ENCODE measurements around the gene RAD54L. TPM values are rescaled to one million over a fixed set of nuclear protein-coding genes. Genes with fewer than 3 reads are reported as not detected.
A peak's percentile ranks its signal among the peaks of the same experiment; 100 is the strongest.
"Not testable (repeated sequence)": the region's sequence is repeated elsewhere in the genome, so short reads cannot be mapped to it uniquely, and the experiment has no call there.

The RAD54L gene
- total RNA-seq, 3 donors from 2014 or later = 1.8 to 4.9 TPM; not detected in 1

- intact Hi-C loops (cut with DNase I; ENCODE audit: low total_unique reads) = no loop called here
- no peaks in the 10 kb centered on the region for H3K27me3 ChIP-seq
- no peaks in the 10 kb centered on the region for H3K36me3 ChIP-seq
- peak overlapping the region; percentile 68 to 97 (median 86) for H3K4me3 ChIP-seq
- DNase-seq (ENCODE audit: low spot score in 2 of 2) = no peak
- H3K27ac ChIP-seq = peak overlapping the region; percentile 96 to 98
- no peaks in the 10 kb centered on the region for H3K9me3 ChIP-seq
- TF ChIP-seq POLR2AphosphoS5 (IDR thresholded peaks at IDR 0.05) (no peak), POLR2A (IDR thresholded peaks at IDR 0.05) (no peak), CTCF (IDR thresholded peaks at IDR 0.05) (no peak)
- H3K4me1 ChIP-seq = peaks cover 8 to 22% of the 10 kb centered on the region in 2 donors
Observed at GRCh38 chr1:46303872-46304326, 56.3 kb downstream of the RAD54L start.

GRCh38 chr1:46306159-46306530 is 58.6 kb downstream of the RAD54L start:
- Histone ChIP-seq H3K36me3 (no peaks in the 10 kb centered on the region), H3K4me1 (peaks cover 3 to 15% of the 10 kb centered on the region in 2 donors), H3K4me3 (no peak overlapping the region), H3K27me3 (no peaks in the 10 kb centered on the region), H3K27ac (no peak overlapping the region), H3K9me3 (no peaks in the 10 kb centered on the region)
- no peak for DNase-seq (ENCODE audit: low spot score in 2 of 2)
- TF ChIP-seq POLR2AphosphoS5 (IDR thresholded peaks at IDR 0.05) (no peak), POLR2A (IDR thresholded peaks at IDR 0.05) (no peak), CTCF (IDR thresholded peaks at IDR 0.05) (no peak)
- intact Hi-C loops (cut with DNase I; ENCODE audit: low total_unique reads) = no loop called here

GRCh38 chr1:46309401-46310159 is 62.0 kb downstream of the RAD54L start:
- H3K27me3 ChIP-seq = no peaks in the 10 kb centered on the region
- H3K4me1 ChIP-seq = peaks cover 0 to 11% of the 10 kb centered on the region in 2 donors
- no peaks in the 10 kb centered on the region for H3K36me3 ChIP-seq
- no peak overlapping the region for H3K4me3 ChIP-seq
- intact Hi-C loops (cut with DNase I; ENCODE audit: low total_unique reads) = no loop called here
- TF ChIP-seq POLR2AphosphoS5 (IDR thresholded peaks at IDR 0.05) = no peak
- no peak overlapping the region for H3K27ac ChIP-seq
- no peaks in the 10 kb centered on the region for H3K9me3 ChIP-seq
- no peak for DNase-seq (ENCODE audit: low spot score in 2 of 2)

DNA sequence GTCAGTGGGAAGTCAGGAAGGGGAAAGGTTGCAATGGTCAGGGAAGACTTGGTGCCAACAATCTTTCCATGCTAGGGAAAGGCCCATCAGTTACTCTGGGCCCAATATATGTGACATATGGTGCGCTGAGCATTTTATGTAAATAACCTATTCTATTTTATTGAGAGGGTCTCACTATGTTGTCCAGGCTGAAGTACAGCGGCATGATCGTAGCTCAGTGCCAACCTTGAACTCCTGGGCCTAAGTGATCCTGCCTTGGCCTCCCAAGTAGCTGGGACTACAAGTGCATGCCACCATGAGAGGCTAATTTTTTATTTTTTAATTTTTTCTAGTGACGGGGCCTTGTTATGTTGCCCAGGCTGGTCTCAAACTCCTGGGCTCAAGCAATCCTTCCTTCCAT is 62.8 kb downstream of the RAD54L start:
- no peaks in the 10 kb centered on the region for H3K9me3 ChIP-seq
- intact Hi-C loops (cut with DNase I; ENCODE audit: low total_unique reads) = no loop called here
- H3K4me1 ChIP-seq = peaks cover 0 to 6% of the 10 kb centered on the region in 2 donors
- H3K36me3 ChIP-seq = no peaks in the 10 kb centered on the region
- H3K27me3 ChIP-seq = no peaks in the 10 kb centered on the region
- H3K4me3 ChIP-seq = no peak overlapping the region
- no peak overlapping the region for H3K27ac ChIP-seq
- DNase-seq (ENCODE audit: low spot score in 2 of 2) = no peak
- TF ChIP-seq POLR2AphosphoS5 (IDR thresholded peaks at IDR 0.05) (no peak), POLR2A (IDR thresholded peaks at IDR 0.05) (no peak)

DNA sequence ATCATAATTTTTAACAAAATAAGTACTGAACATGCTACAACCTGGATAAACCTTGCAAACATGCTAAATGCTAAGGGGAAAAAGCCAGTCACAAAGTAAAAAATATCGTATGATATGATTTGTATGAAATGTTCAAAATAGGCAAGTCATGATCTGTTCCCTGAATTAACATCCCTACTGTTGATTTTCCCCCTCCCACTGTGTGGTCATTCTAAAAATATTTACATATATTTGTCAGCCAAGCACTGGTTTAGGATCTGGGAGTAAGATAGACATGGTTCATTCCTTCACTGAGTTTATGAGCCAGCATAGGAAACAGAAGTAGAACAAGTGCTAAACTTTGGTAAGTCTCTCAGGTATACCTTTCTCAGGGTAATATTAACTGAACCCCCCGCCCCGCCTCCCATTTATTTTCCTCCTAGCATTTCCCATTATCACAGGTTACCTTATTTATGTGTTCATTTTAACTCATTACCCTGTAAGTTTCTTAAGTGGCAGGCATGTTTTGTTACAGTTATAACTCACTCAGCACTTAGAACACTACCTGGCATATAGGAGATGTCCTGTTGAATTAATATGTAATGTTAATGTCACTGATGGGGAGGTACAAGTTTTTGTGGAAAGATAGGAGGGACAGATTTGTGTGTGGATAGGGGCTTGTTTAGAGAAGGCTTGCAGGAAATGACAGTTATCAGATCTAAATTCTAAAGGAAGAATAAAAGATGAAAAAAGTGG is 68.3 kb downstream of the RAD54L start:
- no peak for TF ChIP-seq POLR2A (IDR thresholded peaks at IDR 0.05)
- TF ChIP-seq CTCF (IDR thresholded peaks at IDR 0.05) = no peak
- no peak for TF ChIP-seq POLR2AphosphoS5 (IDR thresholded peaks at IDR 0.05)
- H3K36me3 ChIP-seq = no peaks in the 10 kb centered on the region
- no peaks in the 10 kb centered on the region for H3K27me3 ChIP-seq
- H3K27ac ChIP-seq = no peak overlapping the region
- no peak for DNase-seq (ENCODE audit: low spot score in 2 of 2)
- H3K4me3 ChIP-seq = no peak overlapping the region
- H3K9me3 ChIP-seq = no peaks in the 10 kb centered on the region
- no peaks in the 10 kb centered on the region for H3K4me1 ChIP-seq
- intact Hi-C loops (cut with DNase I; ENCODE audit: low total_unique reads) = no loop called here

DNA sequence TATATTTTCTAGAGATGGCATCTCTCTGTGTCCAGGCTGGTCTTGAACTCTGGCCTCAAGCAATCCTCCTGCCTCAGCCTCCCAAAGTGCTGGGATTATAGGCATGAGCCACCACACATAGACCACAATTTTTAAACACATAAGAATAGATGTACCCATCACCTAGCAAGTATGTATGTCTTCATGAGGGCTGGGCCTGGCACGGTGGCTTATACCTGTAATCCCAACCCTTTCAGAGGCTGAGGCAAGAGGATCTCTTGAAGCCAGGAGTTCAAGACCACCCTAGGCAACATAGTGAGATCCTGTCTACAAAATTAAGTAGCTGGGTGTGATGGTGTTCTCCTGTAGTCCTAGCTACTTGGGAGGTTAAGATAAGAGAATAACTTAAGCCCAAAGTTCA is 69.8 kb downstream of the RAD54L start:
- Histone ChIP-seq H3K9me3 (no peaks in the 10 kb centered on the region), H3K27me3 (no peaks in the 10 kb centered on the region), H3K4me1 (no peaks in the 10 kb centered on the region), H3K36me3 (no peaks in the 10 kb centered on the region), H3K4me3 (no peak overlapping the region), H3K27ac (no peak overlapping the region)
- intact Hi-C loops (cut with DNase I; ENCODE audit: low total_unique reads) = no loop called here
- no peak for DNase-seq (ENCODE audit: low spot score in 2 of 2)
- TF ChIP-seq POLR2A (IDR thresholded peaks at IDR 0.05) (no peak), CTCF (IDR thresholded peaks at IDR 0.05) (no peak), POLR2AphosphoS5 (IDR thresholded peaks at IDR 0.05) (no peak)

DNA sequence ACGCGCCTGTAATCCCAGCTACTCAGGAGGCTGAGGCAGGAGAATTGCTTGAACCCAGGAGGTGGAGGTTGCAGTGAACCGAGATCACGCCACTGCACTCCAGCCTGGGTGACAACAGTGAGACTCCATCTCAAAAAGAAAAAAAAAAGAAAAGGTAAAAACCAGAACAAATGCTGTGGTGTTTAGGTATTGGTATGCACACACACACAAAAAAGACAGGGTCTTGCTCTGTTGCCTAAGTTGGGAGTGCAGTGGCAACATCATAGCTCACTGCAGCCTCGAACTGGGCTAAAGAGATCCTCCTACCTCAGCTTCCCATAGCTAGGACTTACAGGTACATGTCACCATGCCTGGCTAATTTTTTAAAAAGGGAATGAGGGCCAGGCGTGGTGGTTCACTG is 71.7 kb downstream of the RAD54L start:
- intact Hi-C loops (cut with DNase I; ENCODE audit: low total_unique reads); DNase-seq (ENCODE audit: low spot score in 2 of 2): not testable (repeated sequence)

GRCh38 chr1:46319960-46320914 is 72.7 kb downstream of the RAD54L start:
- H3K36me3 ChIP-seq; H3K4me3 ChIP-seq; H3K27me3 ChIP-seq; intact Hi-C loops (cut with DNase I; ENCODE audit: low total_unique reads); DNase-seq (ENCODE audit: low spot score in 2 of 2); H3K9me3 ChIP-seq; H3K4me1 ChIP-seq; H3K27ac ChIP-seq: not testable (repeated sequence)

More for the DNA sequence above, 71.7 kb downstream of the RAD54L start:
- H3K4me1 ChIP-seq, H3K9me3 ChIP-seq, H3K4me3 ChIP-seq, H3K36me3 ChIP-seq, H3K27ac ChIP-seq, H3K27me3 ChIP-seq: not testable (repeated sequence)

Measured in breast epithelium (tissue), 4 donors.